Measurements from ENCODE around the gene TSPAN5.

TSPAN5 gene

GRCh38 chr4:98604723-98605122, 53.7 kb downstream of the TSPAN5 start:
- ChIA-PET POLR2A (no interaction called here), CTCF (no interaction called here)
- H3K27ac ChIP-seq (ENCODE audit: extremely low read depth, low read depth, low read length), result no peak overlapping the region
- no peaks in the 10 kb centered on the region for H3K36me3 ChIP-seq (ENCODE audit: control insufficient read depth in 2 of 2, insufficient read depth in 1 of 2, low read length in 2 of 2)
- no peaks in the 10 kb centered on the region for H3K4me1 ChIP-seq (ENCODE audit: control insufficient read depth, insufficient read depth, low read length)
- TF ChIP-seq ZNF530 (tag by site-specific recombination; IDR thresholded peaks at IDR 0.05; ENCODE audit: low read depth) (no peak), YY1 (tag by site-specific recombination; IDR thresholded peaks at IDR 0.05) (no peak), RBAK (tag by site-specific recombination; IDR thresholded peaks at IDR 0.05) (no peak), KLF8 (tag by site-specific recombination; IDR thresholded peaks at IDR 0.05) (no peak), SCRT2 (tag by site-specific recombination; IDR thresholded peaks at IDR 0.05) (no peak), ZNF529 (tag by site-specific recombination; IDR thresholded peaks at IDR 0.05; ENCODE audit: insufficient replicate concordance) (no peak), ZNF24 (tag by site-specific recombination; IDR thresholded peaks at IDR 0.05) (no peak), ZNF18 (tag by site-specific recombination; IDR thresholded peaks at IDR 0.05) (no peak), REST (tag by site-specific recombination; IDR thresholded peaks at IDR 0.05) (no peak), ZNF704 (tag by site-specific recombination; IDR thresholded peaks at IDR 0.05) (no peak), PATZ1 (tag by site-specific recombination; IDR thresholded peaks at IDR 0.05) (no peak), ZNF585B (tag by site-specific recombination; IDR thresholded peaks at IDR 0.05) (no peak), ZSCAN4 (tag by site-specific recombination; IDR thresholded peaks at IDR 0.05) (no peak), HOXA7 (CRISPR knock-in tag; IDR thresholded peaks at IDR 0.05; ENCODE audit: borderline replicate concordance) (no peak), ZBTB17 (tag by site-specific recombination; IDR thresholded peaks at IDR 0.05) (no peak), ZBTB1 (tag by site-specific recombination; IDR thresholded peaks at IDR 0.05) (no peak), ZNF488 (tag by site-specific recombination; IDR thresholded peaks at IDR 0.05) (no peak)
- H3K4me3 ChIP-seq (ENCODE audit: low read depth, low read length), result no peak overlapping the region
- H3K9me3 ChIP-seq (ENCODE audit: control insufficient read depth, insufficient read depth, low read depth, low read length), result no peaks in the 10 kb centered on the region

All from HEK293 (cell line).